IMR-90 (cell line): ENCODE data around the gene SAG. TPM values are rescaled to one million over a fixed set of nuclear protein-coding genes. Genes with fewer than 3 reads are reported as not detected.

ENCODE experiments used
- ATAC-seq: fragments of 200-7000 bp; cut with Tn5 transposase; 2 replicates; pipeline ENCODE4 v1.9.1; 2020; ENCODE audit warnings: low read depth, mild to moderate bottlenecking, moderate library complexity
- BruUV-seq: library from RNA; stranded (reverse); fragments of 400-500 nt; replicated peaks from 2 replicates; lab custom pipeline; 2021; lab: Mats Ljungman, UMichigan
- CTCF ChIA-PET: fragments of 300-600 bp; formaldehyde crosslinking; extraction: SDS; loops from one replicate; lab custom pipeline; 2021; ENCODE audit warnings: antibody characterized with exemption; lab: Yijun Ruan, JAX
- POLR2A ChIA-PET: fragments of 300-600 bp; sonication (Branson Sonifier 250); formaldehyde crosslinking; loops from one replicate; lab custom pipeline; 2022; ENCODE audit warnings: antibody characterized with exemption; ENCODE audit not compliant: unreplicated experiment; lab: Charles Lee
- DNase-seq: peaks from one replicate; pipeline ENCODE4 v3.0.0; 2013
- H2AFZ ChIP-seq: replicated peaks from 2 replicates; pipeline ENCODE3; 2013; ENCODE audit warnings: low read length, mild to moderate bottlenecking; ENCODE audit not compliant: poor library complexity
- H2AK5ac ChIP-seq: 2 replicates; pipeline ENCODE4 v1.6.1; 2013; ENCODE audit warnings: low read depth, low read length, inconsistent platforms
- H2AK9ac ChIP-seq: replicated peaks from 2 replicates; pipeline ENCODE3; 2013; ENCODE audit warnings: mild to moderate bottlenecking, low read depth, low read length, moderate library complexity; ENCODE audit not compliant: poor library complexity
- H2BK120ac ChIP-seq: 2 replicates; pipeline ENCODE4 v1.6.1; 2013; ENCODE audit warnings: low read depth, low read length, inconsistent platforms
- H2BK15ac ChIP-seq: 3 replicates; pipeline ENCODE4 v1.6.1; 2013; ENCODE audit warnings: low read depth, low read length, inconsistent platforms
- H2BK20ac ChIP-seq: 2 replicates; pipeline ENCODE4 v1.6.1; 2013; ENCODE audit warnings: low read depth, mild to moderate bottlenecking, inconsistent platforms, low read length, moderate library complexity
- H2BK5ac ChIP-seq: 2 replicates; pipeline ENCODE4 v1.6.1; 2013; ENCODE audit warnings: mild to moderate bottlenecking, low read depth, low read length, inconsistent platforms; ENCODE audit not compliant: poor library complexity, severe bottlenecking
- H3K14ac ChIP-seq: replicated peaks from 2 replicates; pipeline ENCODE4 v1.6.1; 2013; ENCODE audit warnings: low read depth, low read length, inconsistent platforms
- H3K18ac ChIP-seq: 2 replicates; pipeline ENCODE4 v1.6.1; 2013; ENCODE audit warnings: low read depth, low read length, control low read depth
- H3K23ac ChIP-seq: 2 replicates; pipeline ENCODE4 v1.6.1; 2013; ENCODE audit warnings: low read depth, low read length, inconsistent platforms
- H3K27ac ChIP-seq: 2 replicates; pipeline ENCODE4 v1.5.1; 2013; ENCODE audit warnings: mild to moderate bottlenecking, control low read depth, low read length; ENCODE audit not compliant: insufficient read depth
- H3K27me3 ChIP-seq: 2 replicates; pipeline ENCODE4 v1.6.1; 2013; ENCODE audit warnings: low read length; ENCODE audit not compliant: control insufficient read depth, insufficient read depth
- H3K36me3 ChIP-seq: 2 replicates; pipeline ENCODE4 v1.6.1; 2013; ENCODE audit warnings: low read length, mixed read lengths; ENCODE audit not compliant: control insufficient read depth, insufficient read depth
- H3K4ac ChIP-seq: 2 replicates; pipeline ENCODE4 v1.6.1; 2013; ENCODE audit warnings: low read depth, low read length, inconsistent platforms
- H3K4me1 ChIP-seq: 2 replicates; pipeline ENCODE4 v1.6.1; 2013; ENCODE audit warnings: low read length, mixed read lengths; ENCODE audit not compliant: control insufficient read depth, insufficient read depth
- H3K4me2 ChIP-seq: 2 replicates; pipeline ENCODE4 v1.6.1; 2013; ENCODE audit warnings: low read depth, mild to moderate bottlenecking, control low read depth, low read length, moderate library complexity
- H3K4me3 ChIP-seq: 2 replicates; pipeline ENCODE4 v1.5.1; 2013; ENCODE audit warnings: low read depth, mild to moderate bottlenecking, control low read depth, low read length, moderate library complexity; ENCODE audit not compliant: insufficient read depth
- H3K56ac ChIP-seq: 2 replicates; pipeline ENCODE4 v1.6.1; 2013; ENCODE audit warnings: low read length, inconsistent platforms; ENCODE audit not compliant: insufficient read depth; ENCODE audit errors: extremely low read depth
- H3K79me1 ChIP-seq, 2 experiments: 2 replicates each; pipeline ENCODE4 v1.6.1; 2013; ENCODE audit warnings: low read length in 2 of 2, inconsistent platforms in 1 of 2, low read depth in 1 of 2
- H3K9ac ChIP-seq: 2 replicates; pipeline ENCODE4 v1.6.1; 2013; ENCODE audit warnings: low read depth, low read length, control low read depth
- H3K9me1 ChIP-seq: 2 replicates; pipeline ENCODE4 v1.6.1; 2013; ENCODE audit warnings: low read length, inconsistent platforms; ENCODE audit not compliant: insufficient read depth
- H3K9me3 ChIP-seq: 2 replicates; pipeline ENCODE4 v1.6.1; 2013; ENCODE audit warnings: low read length; ENCODE audit not compliant: control insufficient read depth, insufficient read depth
- H4K20me1 ChIP-seq: 2 replicates; pipeline ENCODE4 v1.6.1; 2013; ENCODE audit warnings: low read length, inconsistent platforms; ENCODE audit not compliant: insufficient read depth
- H4K5ac ChIP-seq: 2 replicates; pipeline ENCODE4 v1.6.1; 2013; ENCODE audit warnings: mild to moderate bottlenecking, low read depth, low read length, control low read depth
- H4K8ac ChIP-seq, 2 experiments: 2 replicates each; pipeline ENCODE4 v1.6.1; 2013; ENCODE audit warnings: low read depth in 2 of 2, low read length in 2 of 2, control low read depth in 1 of 2, inconsistent platforms in 1 of 2
- H4K91ac ChIP-seq: 2 replicates; pipeline ENCODE4 v1.6.1; 2013; ENCODE audit warnings: low read depth, low read length, inconsistent platforms; ENCODE audit not compliant: insufficient read depth
- BHLHE40 ChIP-seq: fragments of 150-350 bp; IDR thresholded peaks from 2 replicates; pipeline ENCODE4 v1.6.1; 2016; ENCODE audit warnings: mild to moderate bottlenecking, low read depth, low read length
- CEBPB ChIP-seq: IDR thresholded peaks from 2 replicates; pipeline ENCODE4 v1.6.1; 2012; ENCODE audit warnings: low read depth, low read length, improper control_type of control experiment
- FOS ChIP-seq: fragments of 150-350 bp; IDR thresholded peaks from 2 replicates; pipeline ENCODE4 v1.6.1; 2016; ENCODE audit warnings: low read depth, low read length
- MAZ ChIP-seq: IDR thresholded peaks from 2 replicates; pipeline ENCODE4 v1.6.1; 2012; ENCODE audit warnings: low read depth, mild to moderate bottlenecking, low read length, improper control_type of control experiment, moderate library complexity, borderline replicate concordance
- MXI1 ChIP-seq: IDR thresholded peaks from 2 replicates; pipeline ENCODE4 v1.6.1; 2012; ENCODE audit warnings: low read depth, mild to moderate bottlenecking, low read length, moderate library complexity, borderline replicate concordance
- NFE2L2 ChIP-seq: fragments of 150-350 bp; IDR thresholded peaks from 2 replicates; pipeline ENCODE4 v1.6.1; 2016; ENCODE audit warnings: low read depth, mild to moderate bottlenecking, low read length
- POLR2A ChIP-seq: IDR thresholded peaks from 2 replicates; pipeline ENCODE4 v1.6.1; 2012; ENCODE audit warnings: mild to moderate bottlenecking, low read depth, low read length
- RAD21 ChIP-seq: IDR thresholded peaks from 2 replicates; pipeline ENCODE4 v1.6.1; 2012; ENCODE audit warnings: low read length, improper control_type of control experiment
- RFX5 ChIP-seq: IDR thresholded peaks from 2 replicates; pipeline ENCODE4 v1.8.0; 2012; ENCODE audit warnings: low read depth, mild to moderate bottlenecking, low read length, moderate library complexity
- SMC3 ChIP-seq: fragments of 150-350 bp; IDR thresholded peaks from 2 replicates; pipeline ENCODE4 v1.6.1; 2016; ENCODE audit warnings: low read depth, mild to moderate bottlenecking, antibody characterized with exemption, low read length, moderate library complexity
- WGBS, 2 experiments: methylation state at CpG; one replicate each; pipeline versions ENCODE4 v1.1.5 to v1.1.7; 2013; ENCODE audit warnings: missing lambda C conversion rate in 2 of 2; ENCODE audit not compliant: insufficient read length in 1 of 2; ENCODE audit errors: extremely low coverage in 2 of 2; 5-methylcytosine and 5-hydroxymethylcytosine counted together
- dilution Hi-C: fragments of 300-500 bp; cut with HindIII; formaldehyde crosslinking; loops from one replicate; pipeline ENCODE4 v1.14.3; 2018; ENCODE audit warnings: low sequenced_read_pairs; ENCODE audit not compliant: unreplicated experiment
- in situ Hi-C: fragments of 300-500 bp; cut with MboI; formaldehyde crosslinking; loops from 3 replicates; pipeline ENCODE4 v1.14.3; 2019; ENCODE audit warnings: low sequenced_read_pairs, inconsistent platforms, mixed read lengths
- intact Hi-C: fragments of 100-400 bp; cut with micrococcal nuclease; formaldehyde crosslinking; loops from 2 replicates; pipeline ENCODE4 v1.10.0; 2022
- polyA plus RNA-seq, 3 experiments: library from polyadenylated mRNA; depleted of rRNA; stranded (reverse); fragments of >200 nt; gene quantifications; 2 replicates each; pipeline ENCODE4 v1.2.3, GENCODE V29; 2012; ENCODE audit warnings: low replicate concordance in 1 of 3
- total RNA-seq: library from RNA; depleted of rRNA; stranded (reverse); fragments of >200 nt; gene quantifications from 2 replicates; pipeline ENCODE4 v1.2.3, GENCODE V29; 2012
- TF ChIP-seq, protein P1 (sequence below): conservative IDR thresholded peaks from 2 replicates; pipeline ENCODE4 v1.5.1; 2012; ENCODE audit warnings: mild to moderate bottlenecking, low read depth, low read length, improper control_type of control experiment
- TF ChIP-seq, protein P2 (sequence below): fragments of 150-350 bp; IDR thresholded peaks from 2 replicates; pipeline ENCODE4 v1.6.1; 2016; ENCODE audit warnings: low read depth, mild to moderate bottlenecking, low read length, moderate library complexity, borderline replicate concordance
- TF ChIP-seq, protein P3 (sequence below): fragments of 150-350 bp; IDR thresholded peaks from 2 replicates; pipeline ENCODE4 v1.6.1; 2017; ENCODE audit warnings: mild to moderate bottlenecking, antibody characterized with exemption, low read length, low read depth

SAG gene
- total and polyA plus RNA-seq, 2 of the 4 experiments (the other 2 are of a cell fraction): not detected

DNA sequence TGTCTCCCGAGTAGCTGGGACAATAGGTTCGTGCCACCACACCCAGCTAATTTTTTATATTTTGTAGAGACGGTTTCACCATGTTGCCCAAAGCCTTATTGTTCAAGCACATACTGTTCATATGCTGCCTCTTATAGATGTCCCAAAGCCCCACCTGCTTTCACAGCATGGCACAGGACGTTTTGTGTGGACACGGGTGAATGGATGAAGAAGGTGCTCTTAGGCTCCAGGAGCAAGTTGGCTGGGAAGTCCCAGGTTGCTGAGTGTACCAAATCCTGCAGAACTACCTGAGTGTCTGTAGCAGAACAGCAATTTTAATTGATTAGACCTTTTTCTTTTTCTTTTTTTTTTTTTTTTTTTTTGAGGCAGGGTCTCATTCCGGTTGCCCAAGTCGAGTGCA is 10.5 kb upstream of the SAG start:
- no peaks in the 10 kb centered on the region for H3K27me3 ChIP-seq
- no peak overlapping the region for H2BK5ac ChIP-seq
- no peak overlapping the region for H3K4me3 ChIP-seq
- dilution Hi-C loops (no loop called here), in situ Hi-C loops (no loop called here), intact Hi-C loops (no loop called here)
- no peak overlapping the region for H3K27ac ChIP-seq
- TF ChIP-seq, protein P1, sequence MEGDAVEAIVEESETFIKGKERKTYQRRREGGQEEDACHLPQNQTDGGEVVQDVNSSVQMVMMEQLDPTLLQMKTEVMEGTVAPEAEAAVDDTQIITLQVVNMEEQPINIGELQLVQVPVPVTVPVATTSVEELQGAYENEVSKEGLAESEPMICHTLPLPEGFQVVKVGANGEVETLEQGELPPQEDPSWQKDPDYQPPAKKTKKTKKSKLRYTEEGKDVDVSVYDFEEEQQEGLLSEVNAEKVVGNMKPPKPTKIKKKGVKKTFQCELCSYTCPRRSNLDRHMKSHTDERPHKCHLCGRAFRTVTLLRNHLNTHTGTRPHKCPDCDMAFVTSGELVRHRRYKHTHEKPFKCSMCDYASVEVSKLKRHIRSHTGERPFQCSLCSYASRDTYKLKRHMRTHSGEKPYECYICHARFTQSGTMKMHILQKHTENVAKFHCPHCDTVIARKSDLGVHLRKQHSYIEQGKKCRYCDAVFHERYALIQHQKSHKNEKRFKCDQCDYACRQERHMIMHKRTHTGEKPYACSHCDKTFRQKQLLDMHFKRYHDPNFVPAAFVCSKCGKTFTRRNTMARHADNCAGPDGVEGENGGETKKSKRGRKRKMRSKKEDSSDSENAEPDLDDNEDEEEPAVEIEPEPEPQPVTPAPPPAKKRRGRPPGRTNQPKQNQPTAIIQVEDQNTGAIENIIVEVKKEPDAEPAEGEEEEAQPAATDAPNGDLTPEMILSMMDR: no peak
- TF ChIP-seq CEBPB (no peak), SMC3 (no peak), RFX5 (no peak), BHLHE40 (no peak), MAZ (no peak), MXI1 (no peak), FOS (no peak), NFE2L2 (no peak), RAD21 (no peak), POLR2A (no peak)
- TF ChIP-seq, protein P2, sequence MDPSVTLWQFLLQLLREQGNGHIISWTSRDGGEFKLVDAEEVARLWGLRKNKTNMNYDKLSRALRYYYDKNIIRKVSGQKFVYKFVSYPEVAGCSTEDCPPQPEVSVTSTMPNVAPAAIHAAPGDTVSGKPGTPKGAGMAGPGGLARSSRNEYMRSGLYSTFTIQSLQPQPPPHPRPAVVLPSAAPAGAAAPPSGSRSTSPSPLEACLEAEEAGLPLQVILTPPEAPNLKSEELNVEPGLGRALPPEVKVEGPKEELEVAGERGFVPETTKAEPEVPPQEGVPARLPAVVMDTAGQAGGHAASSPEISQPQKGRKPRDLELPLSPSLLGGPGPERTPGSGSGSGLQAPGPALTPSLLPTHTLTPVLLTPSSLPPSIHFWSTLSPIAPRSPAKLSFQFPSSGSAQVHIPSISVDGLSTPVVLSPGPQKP: no peak
- TF ChIP-seq, protein P3, sequence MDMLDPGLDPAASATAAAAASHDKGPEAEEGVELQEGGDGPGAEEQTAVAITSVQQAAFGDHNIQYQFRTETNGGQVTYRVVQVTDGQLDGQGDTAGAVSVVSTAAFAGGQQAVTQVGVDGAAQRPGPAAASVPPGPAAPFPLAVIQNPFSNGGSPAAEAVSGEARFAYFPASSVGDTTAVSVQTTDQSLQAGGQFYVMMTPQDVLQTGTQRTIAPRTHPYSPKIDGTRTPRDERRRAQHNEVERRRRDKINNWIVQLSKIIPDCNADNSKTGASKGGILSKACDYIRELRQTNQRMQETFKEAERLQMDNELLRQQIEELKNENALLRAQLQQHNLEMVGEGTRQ: no peak
- no peak overlapping the region for H3K56ac ChIP-seq
- H2BK15ac ChIP-seq: no peak overlapping the region
- no peak overlapping the region for H4K5ac ChIP-seq
- no peak overlapping the region for H3K4ac ChIP-seq
- H3K14ac ChIP-seq: no peak overlapping the region
- H4K8ac ChIP-seq: no peak overlapping the region
- no peaks in the 10 kb centered on the region for H3K9me3 ChIP-seq
- peaks cover 7% of the 10 kb centered on the region; the same call in 1 of the 2 replicates for H3K4me1 ChIP-seq
- no peak overlapping the region for H2AFZ ChIP-seq
- H3K36me3 ChIP-seq: peaks cover 41% of the 10 kb centered on the region
- H3K4me2 ChIP-seq: no peak overlapping the region
- CTCF ChIA-PET: no interaction called here
- no peaks in the 10 kb centered on the region for H4K20me1 ChIP-seq
- H3K9me1 ChIP-seq: 0 out of 2 replicates have a peak, but pooled peaks cover 6% of the 10 kb centered on the region
- H2BK20ac ChIP-seq: no peak overlapping the region
- POLR2A ChIA-PET: no interaction called here
- no peak overlapping the region for H2AK5ac ChIP-seq
- no peak for DNase-seq
- BruUV-seq: no TSS peak
- no peak overlapping the region for H3K18ac ChIP-seq
- H2AK9ac ChIP-seq: no peak overlapping the region
- no peak overlapping the region for H3K23ac ChIP-seq
- no peak overlapping the region for H3K9ac ChIP-seq
- H3K79me1 ChIP-seq: no peaks in the 10 kb centered on the region; a peak in 1 of 4 replicates
- ATAC-seq: no peak
- H4K91ac ChIP-seq: no peak overlapping the region
- H2BK120ac ChIP-seq: no peak overlapping the region
- WGBS, 2 experiments: 92% methylated on average over 2 of the region's 7 CpGs; no CpG with 5 or more reads in 1 of the 2 experiments
